PC-3 (cell line): Measurements from ENCODE around the gene TXK. TPM values are rescaled to one million over a fixed set of nuclear protein-coding genes. Genes with fewer than 3 reads are reported as not detected.

ENCODE experiments used
- ATAC-seq: fragments of 200-7000 bp; cut with Tn5 transposase; 2 replicates; pipeline ENCODE4 v1.9.1; 2020; ENCODE audit warnings: mild to moderate bottlenecking, moderate library complexity
- BruUV-seq: library from RNA; stranded (reverse); fragments of 400-500 nt; replicated peaks from 2 replicates; lab custom pipeline; 2021; lab: Mats Ljungman, UMichigan
- CTCF ChIA-PET: fragments of 300-600 bp; sonication (Branson Sonifier 250); formaldehyde crosslinking; loops from one replicate; lab custom pipeline; 2022; ENCODE audit warnings: antibody characterized with exemption; lab: Charles Lee
- POLR2A ChIA-PET: fragments of 300-600 bp; sonication (Branson Sonifier 250); formaldehyde crosslinking; loops from one replicate; lab custom pipeline; 2022; ENCODE audit warnings: antibody characterized with exemption; ENCODE audit not compliant: unreplicated experiment; lab: Charles Lee
- DNase-seq: peaks from one replicate; pipeline ENCODE4 v3.0.0-alpha.2; 2015
- H2AFZ ChIP-seq: fragments of 300-600 bp; sonication (generic); 2 replicates; pipeline ENCODE4 v1.6.0; 2016; ENCODE audit warnings: antibody characterized with exemption, low read length
- H3F3A ChIP-seq: fragments of 300-600 bp; sonication (generic); one replicate; pipeline ENCODE4 v1.6.0; 2017; ENCODE audit warnings: antibody characterized with exemption, low read length, control low read depth, mild to moderate bottlenecking; ENCODE audit not compliant: unreplicated experiment
- H3K27ac ChIP-seq: fragments of 300-600 bp; sonication (generic); 2 replicates; pipeline ENCODE4 v1.5.1; 2016; ENCODE audit warnings: mild to moderate bottlenecking, low read length
- H3K27me3 ChIP-seq: fragments of 300-600 bp; sonication (generic); 2 replicates; pipeline ENCODE4 v1.6.1; 2016; ENCODE audit warnings: low read length, mixed read lengths
- H3K36me3 ChIP-seq: fragments of 300-600 bp; sonication (generic); 2 replicates; pipeline ENCODE4 v1.6.1; 2016; ENCODE audit warnings: low read depth, mixed run types, low read length, mixed read lengths
- H3K4me1 ChIP-seq: fragments of 300-600 bp; sonication (generic); 2 replicates; pipeline ENCODE4 v1.5.1; 2016; ENCODE audit warnings: low read length; ENCODE audit not compliant: insufficient read depth
- H3K4me2 ChIP-seq: fragments of 300-600 bp; sonication (generic); 2 replicates; pipeline ENCODE4 v1.6.0; 2016; ENCODE audit warnings: low read length
- H3K4me3 ChIP-seq: fragments of 300-600 bp; sonication (generic); 2 replicates; pipeline ENCODE4 v1.5.1; 2016; ENCODE audit warnings: mild to moderate bottlenecking, low read length, mixed read lengths
- H3K79me2 ChIP-seq: fragments of 300-600 bp; sonication (generic); 2 replicates; pipeline ENCODE4 v1.6.1; 2017; ENCODE audit warnings: low read length, mixed read lengths
- H3K9ac ChIP-seq: fragments of 300-600 bp; sonication (generic); 2 replicates; pipeline ENCODE4 v1.6.0; 2016; ENCODE audit warnings: mild to moderate bottlenecking, low read length
- H3K9me2 ChIP-seq: fragments of 300-600 bp; sonication (generic); replicated peaks from 2 replicates; pipeline ENCODE4 v1.6.1; 2016; ENCODE audit warnings: mixed run types, low read length, mixed read lengths
- H3K9me3 ChIP-seq: fragments of 300-600 bp; sonication (generic); 2 replicates; pipeline ENCODE4 v1.6.1; 2016; ENCODE audit warnings: low read length, mixed read lengths
- H4K20me1 ChIP-seq: fragments of 300-600 bp; sonication (generic); 2 replicates; pipeline ENCODE4 v1.6.1; 2016; ENCODE audit warnings: low read length, mixed read lengths
- EZH2 ChIP-seq: fragments of 300-600 bp; sonication (generic); IDR thresholded peaks from one replicate; pipeline ENCODE4 v1.6.1; 2017; ENCODE audit warnings: antibody characterized with exemption, mild to moderate bottlenecking, low read length; ENCODE audit not compliant: unreplicated experiment
- EZH2phosphoT487 ChIP-seq: fragments of 300-600 bp; sonication (generic); IDR thresholded peaks from 2 replicates; pipeline ENCODE4 v1.6.1; 2018; ENCODE audit warnings: mild to moderate bottlenecking, antibody characterized with exemption, low read length, borderline replicate concordance
- intact Hi-C: fragments of 100-400 bp; cut with micrococcal nuclease; formaldehyde crosslinking; loops from 2 replicates; pipeline ENCODE4 v1.9.0; 2023
- total RNA-seq: library from RNA; depleted of rRNA; stranded (reverse); fragments of >200 nt; gene quantifications from 2 replicates; pipeline ENCODE4 v1.2.3, GENCODE V29; 2014
- TF ChIP-seq, protein P1 (sequence below): fragments of 300-600 bp; sonication (generic); conservative IDR thresholded peaks from 2 replicates; pipeline ENCODE4 v1.5.1; 2017; ENCODE audit warnings: antibody characterized with exemption, low read depth, mild to moderate bottlenecking, low read length

The TXK gene
- total RNA-seq, 1 experiment from 2014 or later = 2.6 TPM

DNA sequence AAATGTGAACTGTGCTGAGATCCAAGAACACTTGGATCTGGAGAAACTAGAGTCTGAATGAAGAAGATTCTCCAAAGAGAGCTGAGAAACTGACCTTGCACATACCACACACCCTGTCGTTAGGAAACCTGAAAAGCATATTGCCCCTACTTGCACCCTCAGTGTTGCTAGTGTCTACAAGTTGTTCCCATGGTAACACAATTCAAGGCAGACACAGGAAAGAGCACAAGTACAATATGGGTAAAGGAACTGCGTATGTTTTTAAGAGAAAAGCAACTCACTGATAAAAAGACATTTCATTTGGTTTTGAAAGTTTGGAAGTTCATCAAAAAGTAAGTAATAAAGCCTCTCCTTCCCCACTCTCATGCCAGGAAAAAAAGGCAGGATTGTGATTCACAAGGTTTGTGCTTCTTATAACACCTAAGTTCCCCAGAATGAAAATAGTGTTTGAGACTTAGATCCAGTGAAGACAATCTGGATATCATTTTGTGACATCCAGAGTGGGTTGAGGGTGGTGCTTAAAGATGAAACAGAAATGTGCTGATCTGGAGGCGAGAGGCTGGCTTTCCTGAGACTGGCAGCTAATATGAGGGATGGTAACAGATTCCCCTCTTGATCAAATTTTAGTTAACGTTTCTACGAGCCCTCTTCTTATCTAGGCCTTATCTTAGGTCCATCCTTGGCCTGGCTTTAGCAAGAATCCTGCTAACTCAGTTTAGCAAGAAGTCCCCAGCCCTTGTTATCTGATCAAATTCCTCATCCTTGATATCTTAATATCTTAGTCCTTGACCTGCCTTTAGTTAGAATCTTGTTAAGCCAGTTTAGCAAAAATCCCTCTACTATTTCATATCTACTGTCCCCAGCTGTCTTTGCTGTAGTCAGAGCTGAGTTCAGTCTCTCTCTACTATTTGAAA is 75.2 kb downstream of the TXK start:
- Histone ChIP-seq H3K27me3 (no peaks in the 10 kb centered on the region), H3K9me2 (no peaks in the 10 kb centered on the region), H3K9ac (no peak overlapping the region), H4K20me1 (no peaks in the 10 kb centered on the region), H3K27ac (no peak overlapping the region), H2AFZ (no peak overlapping the region), H3K9me3 (no peaks in the 10 kb centered on the region), H3K4me3 (no peak overlapping the region), H3K4me2 (no peak overlapping the region), H3K4me1 (no peaks in the 10 kb centered on the region), H3F3A (no peaks in the 10 kb centered on the region), H3K36me3 (no peaks in the 10 kb centered on the region), H3K79me2 (no peaks in the 10 kb centered on the region)
- DNase-seq (no peak), ATAC-seq (no peak)
- BruUV-seq = no TSS peak
- intact Hi-C loops = no loop called here
- CTCF ChIA-PET = no interaction called here
- POLR2A ChIA-PET = no interaction called here
- no peak for TF ChIP-seq EZH2
- TF ChIP-seq EZH2phosphoT487 = no peak
- TF ChIP-seq, protein P1, sequence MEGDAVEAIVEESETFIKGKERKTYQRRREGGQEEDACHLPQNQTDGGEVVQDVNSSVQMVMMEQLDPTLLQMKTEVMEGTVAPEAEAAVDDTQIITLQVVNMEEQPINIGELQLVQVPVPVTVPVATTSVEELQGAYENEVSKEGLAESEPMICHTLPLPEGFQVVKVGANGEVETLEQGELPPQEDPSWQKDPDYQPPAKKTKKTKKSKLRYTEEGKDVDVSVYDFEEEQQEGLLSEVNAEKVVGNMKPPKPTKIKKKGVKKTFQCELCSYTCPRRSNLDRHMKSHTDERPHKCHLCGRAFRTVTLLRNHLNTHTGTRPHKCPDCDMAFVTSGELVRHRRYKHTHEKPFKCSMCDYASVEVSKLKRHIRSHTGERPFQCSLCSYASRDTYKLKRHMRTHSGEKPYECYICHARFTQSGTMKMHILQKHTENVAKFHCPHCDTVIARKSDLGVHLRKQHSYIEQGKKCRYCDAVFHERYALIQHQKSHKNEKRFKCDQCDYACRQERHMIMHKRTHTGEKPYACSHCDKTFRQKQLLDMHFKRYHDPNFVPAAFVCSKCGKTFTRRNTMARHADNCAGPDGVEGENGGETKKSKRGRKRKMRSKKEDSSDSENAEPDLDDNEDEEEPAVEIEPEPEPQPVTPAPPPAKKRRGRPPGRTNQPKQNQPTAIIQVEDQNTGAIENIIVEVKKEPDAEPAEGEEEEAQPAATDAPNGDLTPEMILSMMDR = no peak

DNA sequence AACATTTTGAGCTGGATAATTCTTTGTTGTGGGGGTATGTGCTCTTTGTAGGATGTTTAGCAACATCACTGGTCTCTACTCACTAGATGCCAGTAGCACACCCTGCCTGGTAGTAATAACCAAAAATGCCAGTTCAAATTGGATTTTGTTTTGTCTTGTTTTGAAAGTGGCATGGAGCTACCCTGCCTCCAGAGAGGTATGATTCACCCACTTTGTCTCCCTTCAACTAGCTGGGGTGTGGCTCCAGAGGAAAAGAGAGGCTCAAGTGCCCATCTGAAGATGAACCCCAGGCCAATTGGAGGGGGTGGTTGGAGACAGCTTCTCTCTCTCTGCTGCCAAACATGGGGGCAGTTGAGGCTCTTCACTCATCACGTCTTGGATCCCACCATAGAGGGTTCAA is 83.0 kb downstream of the TXK start:
- Histone ChIP-seq H3K9ac (no peak overlapping the region), H3K79me2 (no peaks in the 10 kb centered on the region), H3K4me3 (no peak overlapping the region), H3K4me2 (no peak overlapping the region), H2AFZ (no peak overlapping the region), H3K36me3 (no peaks in the 10 kb centered on the region), H3K27ac (no peak overlapping the region), H3K4me1 (no peaks in the 10 kb centered on the region), H3K27me3 (no peaks in the 10 kb centered on the region), H3K9me3 (no peaks in the 10 kb centered on the region), H3K9me2 (no peaks in the 10 kb centered on the region), H4K20me1 (no peaks in the 10 kb centered on the region), H3F3A (no peaks in the 10 kb centered on the region)
- BruUV-seq = no TSS peak
- DNase-seq (no peak), ATAC-seq (no peak)
- CTCF ChIA-PET = no interaction called here
- TF ChIP-seq EZH2phosphoT487 (no peak), EZH2 (no peak)
- TF ChIP-seq, protein P1 = no peak
- POLR2A ChIA-PET = no interaction called here
- intact Hi-C loops = no loop called here

DNA sequence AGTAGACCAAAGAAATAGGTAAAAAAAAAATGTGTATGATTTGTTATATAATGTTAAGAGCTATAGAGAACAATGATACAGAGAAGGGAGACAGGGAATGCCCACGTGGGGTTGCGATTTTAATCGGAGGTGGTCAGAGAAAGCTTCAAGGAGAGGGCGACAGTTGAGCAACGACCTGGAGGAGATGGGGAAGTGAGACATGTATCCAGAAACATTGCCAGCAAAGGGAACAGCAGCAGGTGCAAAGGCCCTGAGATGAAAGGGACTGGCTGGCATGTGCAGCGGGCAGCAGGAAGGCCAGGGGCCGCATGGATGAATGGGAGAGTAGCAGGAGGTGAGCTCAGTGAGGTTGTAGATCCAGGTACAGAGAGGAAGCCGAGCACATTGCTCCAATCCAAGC is 84.6 kb downstream of the TXK start:
- no peak overlapping the region for H3K4me2 ChIP-seq
- CTCF ChIA-PET = no interaction called here
- POLR2A ChIA-PET = no interaction called here
- H3K36me3 ChIP-seq = no peaks in the 10 kb centered on the region
- no peaks in the 10 kb centered on the region for H3K9me3 ChIP-seq
- intact Hi-C loops = no loop called here
- H4K20me1 ChIP-seq = no peaks in the 10 kb centered on the region
- no peak overlapping the region for H3K27ac ChIP-seq
- no peak overlapping the region for H3K4me3 ChIP-seq
- no peaks in the 10 kb centered on the region for H3K27me3 ChIP-seq
- no peak overlapping the region for H2AFZ ChIP-seq
- no peaks in the 10 kb centered on the region for H3K4me1 ChIP-seq
- no peaks in the 10 kb centered on the region for H3K9me2 ChIP-seq
- DNase-seq = no peak
- ATAC-seq = no peak
- H3K79me2 ChIP-seq = no peaks in the 10 kb centered on the region
- no peak overlapping the region for H3K9ac ChIP-seq
- TF ChIP-seq, protein P1 = no peak
- TF ChIP-seq EZH2phosphoT487 = no peak
- no peak for TF ChIP-seq EZH2
- H3F3A ChIP-seq = no peaks in the 10 kb centered on the region
- no TSS peak for BruUV-seq
